ENCODE results near the gene NSMF. TPM values are rescaled to one million over a fixed set of nuclear protein-coding genes. Genes with fewer than 3 reads are reported as not detected.

NSMF gene
- total RNA-seq, 2 donors from 2014 or later = 58.9 to 66.0 TPM

DNA sequence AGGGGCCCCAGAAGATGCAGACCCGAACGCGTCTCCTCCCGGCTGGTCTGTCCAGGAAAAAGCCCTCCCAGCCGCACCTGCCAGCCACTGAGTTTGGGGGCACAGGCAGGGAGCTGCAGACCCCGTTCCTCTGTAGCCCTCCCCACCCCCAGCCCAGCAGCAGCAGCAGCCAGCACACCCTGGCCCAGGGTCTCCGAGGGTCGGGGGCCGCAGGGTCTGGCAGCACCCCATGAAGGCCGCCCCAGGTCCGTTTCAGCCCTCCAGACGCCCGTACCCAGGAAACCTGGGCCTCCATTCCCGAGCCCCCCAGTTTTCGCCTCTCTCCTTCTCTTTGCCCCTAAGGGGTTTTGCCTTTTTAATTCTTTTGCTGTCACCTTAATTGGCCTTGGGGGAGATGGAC is 55.9 kb downstream of the NSMF start:
- no peaks in the 10 kb centered on the region for H3K36me3 ChIP-seq (ENCODE audit: control insufficient read depth, insufficient read depth, low read length)
- H3K27me3 Mint-ChIP-seq (ENCODE audit: insufficient read depth) = peaks cover 7% of the 10 kb centered on the region
- no peaks in the 10 kb centered on the region for H3K4me1 ChIP-seq (ENCODE audit: control insufficient read depth, insufficient read depth, low read length)
- no peaks in the 10 kb centered on the region for H3K9me3 ChIP-seq (ENCODE audit: control insufficient read depth, low read length)
- H3K4me1 Mint-ChIP-seq = no peaks in the 10 kb centered on the region
- H3K27me3 ChIP-seq (ENCODE audit: control insufficient read depth, insufficient read depth, low read length, poor library complexity, severe bottlenecking) = no peaks in the 10 kb centered on the region
- no peak for DNase-seq
- no peak overlapping the region for H3K27ac ChIP-seq (ENCODE audit: low read depth, low read length)
- H3K36me3 Mint-ChIP-seq (ENCODE audit: low read depth) = peaks cover 21% of the 10 kb centered on the region
- H3K27ac Mint-ChIP-seq = no peak overlapping the region
- no peak for TF ChIP-seq CTCF (conservative IDR thresholded peaks at IDR 0.05)
- H3K4me3 Mint-ChIP-seq = no peak overlapping the region
- peaks cover 23% of the 10 kb centered on the region for H3K9me3 Mint-ChIP-seq
- H3K9ac ChIP-seq (ENCODE audit: extremely low read depth, low read length, poor library complexity, severe bottlenecking) = no peak overlapping the region
- 93 to 98% methylated on average over 7 to 15 of the region's 15 CpGs for WGBS, 2 experiments (ENCODE audit: insufficient coverage in 1 of 2, insufficient read length in 1 of 2)
- H3K4me3 ChIP-seq (ENCODE audit: low read length) = no peak overlapping the region

- H3K27ac Mint-ChIP-seq = no peak overlapping the region
- Histone ChIP-seq H3K4me3 (ENCODE audit: low read length) (no peak overlapping the region), H3K4me1 (ENCODE audit: control insufficient read depth, insufficient read depth, low read length) (no peaks in the 10 kb centered on the region), H3K9me3 (ENCODE audit: control insufficient read depth, low read length) (no peaks in the 10 kb centered on the region), H3K27ac (ENCODE audit: low read depth, low read length) (no peak overlapping the region), H3K36me3 (ENCODE audit: control insufficient read depth, insufficient read depth, low read length) (no peaks in the 10 kb centered on the region), H3K9ac (ENCODE audit: extremely low read depth, low read length, poor library complexity, severe bottlenecking) (no peak overlapping the region), H3K27me3 (ENCODE audit: control insufficient read depth, insufficient read depth, low read length, poor library complexity, severe bottlenecking) (no peaks in the 10 kb centered on the region)
- H3K27me3 Mint-ChIP-seq (ENCODE audit: insufficient read depth) = peaks cover 7% of the 10 kb centered on the region
- H3K36me3 Mint-ChIP-seq (ENCODE audit: low read depth) = peaks cover 21% of the 10 kb centered on the region
- H3K4me3 Mint-ChIP-seq = no peak overlapping the region
- no peak for DNase-seq
- TF ChIP-seq CTCF (conservative IDR thresholded peaks at IDR 0.05) = no peak
- H3K4me1 Mint-ChIP-seq = no peaks in the 10 kb centered on the region
- WGBS, 2 experiments (ENCODE audit: insufficient coverage in 1 of 2, insufficient read length in 1 of 2) = 93 to 96% methylated on average over 6 to 11 of the region's 11 CpGs
- H3K9me3 Mint-ChIP-seq = peaks cover 23% of the 10 kb centered on the region
Observed at GRCh38 chr9:137402746-137403145, 56.4 kb downstream of the NSMF start.

GRCh38 chr9:137398561-137399468 is 60.3 kb downstream of the NSMF start:
- 96 to 97% methylated on average over 47 to 60 of the region's 60 CpGs for WGBS, 2 experiments (ENCODE audit: insufficient coverage in 1 of 2, insufficient read length in 1 of 2)
- H3K4me1 ChIP-seq (ENCODE audit: control insufficient read depth, insufficient read depth, low read length) = no peaks in the 10 kb centered on the region
- no peak overlapping the region for H3K27ac ChIP-seq (ENCODE audit: low read depth, low read length)
- Mint-ChIP-seq H3K27me3 (ENCODE audit: insufficient read depth) (peaks cover 3% of the 10 kb centered on the region), H3K27ac (no peak overlapping the region), H3K9me3 (peaks cover 23% of the 10 kb centered on the region), H3K4me3 (no peak overlapping the region), H3K4me1 (no peaks in the 10 kb centered on the region), H3K36me3 (ENCODE audit: low read depth) (peaks cover 25% of the 10 kb centered on the region)
- no peaks in the 10 kb centered on the region for H3K9me3 ChIP-seq (ENCODE audit: control insufficient read depth, low read length)
- DNase-seq = no peak
- no peaks in the 10 kb centered on the region for H3K36me3 ChIP-seq (ENCODE audit: control insufficient read depth, insufficient read depth, low read length)
- H3K27me3 ChIP-seq (ENCODE audit: control insufficient read depth, insufficient read depth, low read length, poor library complexity, severe bottlenecking) = no peaks in the 10 kb centered on the region
- H3K9ac ChIP-seq (ENCODE audit: extremely low read depth, low read length, poor library complexity, severe bottlenecking) = no peak overlapping the region
- no peak for TF ChIP-seq CTCF (conservative IDR thresholded peaks at IDR 0.05)
- no peak overlapping the region for H3K4me3 ChIP-seq (ENCODE audit: low read length)
